NCI-H2081 treated with DMSO at 0.1 percent for 48 hours (cell line): Measurements from ENCODE around the gene CACNB4.
"Not testable (repeated sequence)": the region's sequence is repeated elsewhere in the genome, so short reads cannot be mapped to it uniquely, and the experiment has no call there.

Experiments
- DNase-seq: peaks from one replicate; lab custom pipeline; 2025; lab: John Stamatoyannopoulos, UW

Gene CACNB4

GRCh38 chr2:151824886-151825285, 274.0 kb downstream of the CACNB4 start:
- no peak for DNase-seq

GRCh38 chr2:151823651-151824050, 275.2 kb downstream of the CACNB4 start:
- DNase-seq: no peak

DNA sequence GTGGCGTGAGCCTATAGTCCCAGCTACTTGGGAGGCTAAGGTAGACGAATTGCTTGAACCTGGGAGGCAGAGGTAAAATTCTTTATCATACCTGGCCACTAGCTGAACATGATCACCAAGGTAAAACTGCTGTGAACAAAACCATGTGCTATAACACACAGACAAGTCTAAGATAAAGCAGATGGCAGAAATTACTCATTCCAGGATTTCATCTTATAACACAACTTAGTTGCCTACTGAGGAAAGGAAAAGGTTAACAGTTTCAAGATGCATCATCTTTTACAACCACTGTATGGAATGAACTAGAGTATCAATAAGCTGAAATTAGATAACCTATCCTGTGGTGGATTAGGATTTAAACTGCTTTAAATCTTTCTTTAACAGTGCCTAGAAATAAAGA, 278.9 kb downstream of the CACNB4 start:
- no peak for DNase-seq

GRCh38 chr2:151817929-151818328, 280.9 kb downstream of the CACNB4 start:
- no peak for DNase-seq

GRCh38 chr2:151816843-151817242, 282.0 kb downstream of the CACNB4 start:
- no peak for DNase-seq

GRCh38 chr2:151815821-151816489, 282.9 kb downstream of the CACNB4 start:
- no peak for DNase-seq

DNA sequence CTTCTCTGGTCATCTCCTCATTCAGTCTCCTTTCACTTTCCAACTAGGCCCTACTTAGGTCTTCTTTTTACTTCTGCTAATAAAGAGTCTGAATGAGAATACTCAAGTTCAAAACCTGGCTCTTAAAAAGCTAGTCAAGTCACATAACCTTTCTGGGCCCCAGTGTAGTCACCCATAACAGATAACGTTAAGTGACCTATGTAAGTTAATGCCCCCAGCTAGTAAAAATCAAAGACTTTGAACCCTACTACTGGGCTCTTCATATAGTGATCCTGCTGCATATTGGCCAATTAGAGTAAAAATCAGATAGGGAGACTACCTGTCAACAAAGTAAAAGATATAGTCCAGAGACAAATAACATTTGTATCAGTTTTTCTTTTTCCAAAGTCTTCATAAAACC, 288.4 kb downstream of the CACNB4 start:
- DNase-seq: no peak

DNA sequence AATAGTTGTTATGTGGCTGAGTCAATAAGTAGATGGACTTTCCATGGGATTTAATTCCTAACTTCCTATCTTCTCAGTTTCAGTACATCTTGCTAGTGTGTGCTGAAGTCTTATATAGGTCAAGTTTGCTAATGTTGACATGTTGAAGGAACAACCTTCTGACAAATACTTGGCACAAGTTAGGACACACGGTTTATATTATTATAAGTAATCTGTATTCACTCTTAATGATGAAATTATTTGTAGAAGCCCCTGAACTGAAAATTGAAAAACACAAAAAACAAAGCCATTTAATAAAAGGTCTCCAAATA, 289.8 kb downstream of the CACNB4 start:
- DNase-seq: no peak

DNA sequence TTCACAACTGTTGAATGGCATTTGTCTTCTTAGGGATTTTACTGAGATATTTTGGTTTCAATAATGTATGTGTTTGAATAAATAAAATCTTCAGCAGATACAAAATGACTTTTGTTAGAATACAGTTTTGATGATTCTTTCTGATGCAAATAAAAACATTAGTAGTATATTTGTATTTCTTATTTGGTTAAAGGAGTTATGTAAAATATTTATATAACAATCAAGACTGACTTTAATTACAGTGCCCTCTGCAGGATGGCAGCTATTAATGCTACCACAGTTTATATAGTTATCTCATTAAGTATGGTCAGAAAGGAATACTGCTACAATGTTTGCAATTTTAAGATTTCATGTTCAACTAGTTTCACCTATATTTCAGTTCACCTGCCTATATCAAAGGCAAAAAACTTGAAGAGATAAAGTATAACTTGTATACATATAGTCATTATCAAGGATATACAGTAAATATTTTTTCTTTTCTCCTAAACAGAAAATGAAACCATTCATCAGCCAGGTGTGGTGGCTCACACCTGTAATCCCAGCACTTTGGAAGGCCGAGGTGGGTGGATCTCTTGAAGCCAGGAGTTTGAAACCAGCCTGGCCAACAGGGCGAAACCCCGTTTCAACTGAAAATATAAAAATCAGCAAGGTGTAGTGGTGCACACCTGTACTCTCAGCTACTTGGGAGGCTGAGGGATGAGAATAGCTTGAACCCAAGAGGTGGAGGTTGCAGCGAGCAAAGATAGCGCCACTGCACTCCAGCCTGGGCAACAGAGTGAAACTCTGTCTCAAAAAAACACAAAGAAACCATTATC, 290.4 kb downstream of the CACNB4 start:
- no peak for DNase-seq

DNA sequence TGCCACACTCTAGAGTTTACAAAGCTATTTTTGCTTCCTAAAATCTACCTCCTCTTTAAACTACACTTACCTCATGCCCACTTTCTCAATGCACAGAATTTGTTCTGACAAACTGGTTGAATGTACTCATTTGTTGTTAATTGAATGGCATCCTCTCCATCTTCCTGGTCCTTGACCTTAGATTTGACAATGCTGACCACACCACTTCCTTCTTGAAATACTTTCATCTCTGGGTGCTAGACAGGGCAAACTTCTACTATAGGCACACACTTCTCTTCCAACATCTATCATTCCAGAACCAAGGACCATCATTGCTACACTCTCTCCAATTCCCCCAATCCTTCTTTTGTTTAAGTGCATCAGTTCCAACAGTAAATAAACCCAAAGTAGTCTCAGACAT, 292.9 kb downstream of the CACNB4 start:
- no peak for DNase-seq

DNA sequence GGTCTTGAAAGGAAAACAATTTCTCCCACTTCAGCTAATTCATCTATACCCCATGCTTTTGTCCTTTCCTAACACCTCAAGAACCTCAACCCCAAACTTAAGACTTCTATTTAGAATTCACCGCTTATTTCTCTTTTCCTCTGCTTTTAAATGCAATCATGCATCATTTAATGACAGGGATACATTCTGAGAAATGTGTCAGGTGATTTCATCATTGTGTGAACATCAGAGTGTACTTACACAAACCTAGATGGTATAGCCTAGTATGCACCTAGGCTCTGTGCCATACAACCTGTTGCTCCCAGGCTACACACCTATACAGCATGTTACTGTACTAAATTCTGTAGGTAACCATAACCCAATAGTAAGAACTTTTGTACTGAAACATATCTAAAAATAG, 293.5 kb downstream of the CACNB4 start:
- DNase-seq: no peak

DNA sequence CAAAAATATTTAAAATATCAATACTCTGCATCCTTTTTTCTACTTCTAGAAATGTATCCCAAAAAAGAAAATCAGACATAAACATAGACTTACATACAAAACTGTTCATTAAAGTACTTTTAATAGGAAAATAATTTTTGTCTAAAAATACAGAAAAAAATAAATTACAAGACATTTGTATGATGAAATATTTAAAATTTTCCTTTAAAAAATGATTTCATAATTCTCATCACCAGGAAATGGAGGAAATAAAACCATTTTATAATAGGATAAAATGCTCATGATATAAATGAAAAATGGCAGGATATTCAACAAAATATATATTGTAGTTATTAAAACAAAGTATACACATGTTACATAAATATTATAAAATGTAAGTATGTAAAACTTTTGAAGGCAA, 295.0 kb downstream of the CACNB4 start:
- DNase-seq: no peak

GRCh38 chr2:151802315-151802714, 296.5 kb downstream of the CACNB4 start:
- DNase-seq: no peak

DNA sequence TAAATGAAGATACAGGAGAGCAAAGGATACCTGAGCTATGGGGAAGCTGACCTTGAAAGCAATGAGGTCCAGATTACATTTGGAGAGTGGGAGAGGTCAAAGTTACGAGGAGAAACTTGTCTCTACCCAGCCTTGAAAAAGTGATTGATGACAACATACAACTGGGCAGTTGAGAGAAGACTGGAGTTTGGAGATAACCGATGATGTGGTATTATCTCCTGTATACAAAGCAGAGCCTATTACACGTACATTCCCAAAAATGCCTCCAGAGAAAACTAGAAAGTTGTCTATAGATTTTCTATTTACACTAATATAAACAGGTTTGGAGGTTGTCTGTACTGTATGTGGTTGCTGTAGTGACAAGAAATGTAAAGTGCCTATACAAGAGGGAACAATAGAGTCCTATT, 299.0 kb downstream of the CACNB4 start:
- no peak for DNase-seq

DNA sequence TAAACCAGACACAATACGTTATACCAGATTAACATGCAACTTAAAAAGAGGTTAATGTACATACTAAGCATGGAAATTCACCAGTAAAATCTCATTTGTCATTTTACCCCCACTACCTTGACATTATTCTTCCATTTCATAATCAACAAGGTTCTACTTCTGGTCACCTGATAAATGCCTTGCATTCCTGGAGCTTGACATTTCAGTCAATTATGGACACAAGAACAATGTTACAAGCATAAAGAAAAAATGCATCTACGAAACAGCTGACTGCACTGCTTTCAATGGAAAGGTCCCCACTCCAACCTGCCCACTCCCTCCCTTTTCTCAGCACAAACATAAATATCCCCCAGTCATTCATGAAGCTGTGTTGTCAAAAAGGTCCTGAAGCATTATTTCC, 302.1 kb downstream of the CACNB4 start:
- DNase-seq: no peak

GRCh38 chr2:151795646-151796240, 303.1 kb downstream of the CACNB4 start:
- DNase-seq: no peak

DNA sequence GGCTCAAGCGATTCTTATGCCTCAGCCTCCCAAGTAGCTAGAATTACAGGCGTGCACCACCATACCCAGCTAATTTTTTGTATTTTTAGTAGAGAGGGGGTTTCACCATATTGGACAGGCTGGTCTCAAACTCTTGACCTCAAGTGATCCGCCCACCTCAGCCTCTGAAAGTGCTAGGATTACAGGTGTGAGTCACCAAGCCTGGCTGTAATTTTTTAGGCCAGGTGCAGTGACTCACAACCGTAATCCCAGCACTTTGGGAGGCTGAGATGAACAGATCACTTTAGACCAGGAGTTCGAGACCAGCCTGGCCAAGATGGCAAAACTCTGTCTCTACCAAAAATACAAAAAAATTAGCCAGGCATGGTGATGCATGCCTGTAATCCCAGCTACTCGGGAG, 304.4 kb downstream of the CACNB4 start:
- DNase-seq: not testable (repeated sequence)

DNA sequence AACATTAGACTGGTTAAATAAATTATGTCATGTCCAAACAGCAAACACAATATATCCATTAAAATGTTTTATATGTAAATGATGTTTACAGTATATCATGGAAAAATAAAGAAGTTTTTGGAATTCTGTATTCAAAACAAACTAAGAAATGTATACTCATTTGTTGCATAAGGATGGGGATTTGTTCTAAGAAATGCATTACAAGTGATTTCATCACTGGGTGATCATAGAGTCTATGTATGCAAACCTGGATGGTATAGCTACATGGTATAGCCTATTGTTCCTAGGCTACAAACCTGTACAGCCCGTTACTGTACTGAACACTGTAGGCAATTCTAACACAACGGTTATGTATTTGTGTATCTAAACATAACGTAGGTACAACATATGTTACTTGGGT, 305.7 kb downstream of the CACNB4 start:
- no peak for DNase-seq

GRCh38 chr2:151792589-151792988, 306.3 kb downstream of the CACNB4 start:
- no peak for DNase-seq

- DNase-seq: no peak
These were observed 307.3 kb downstream of the CACNB4 start for GRCh38 chr2:151791545-151791944.

- no peak for DNase-seq
These were observed 308.2 kb downstream of the CACNB4 start for GRCh38 chr2:151790689-151791088.

GRCh38 chr2:151789055-151789834, 309.6 kb downstream of the CACNB4 start:
- DNase-seq: no peak

GRCh38 chr2:151786483-151786882, 312.4 kb downstream of the CACNB4 start:
- DNase-seq: no peak
